Adipocyte (in vitro differentiated cells): ENCODE measurements around the gene TRABD2A.
A peak's percentile ranks its signal among the peaks of the same experiment; 100 is the strongest.

Source experiments
- DNase-seq: peaks from one replicate; pipeline ENCODE4 v3.0.0-alpha.2; 2015; ENCODE audit warnings: low read depth
- H3K27me3 ChIP-seq: replicated peaks from 2 replicates; pipeline ENCODE4 v1.7.0; 2013; ENCODE audit warnings: mild to moderate bottlenecking, low read length, moderate library complexity; ENCODE audit not compliant: control insufficient read depth, insufficient read depth
- H3K36me3 ChIP-seq: 2 replicates; pipeline ENCODE4 v1.7.0; 2013; ENCODE audit warnings: low read length, mild to moderate bottlenecking, moderate library complexity; ENCODE audit not compliant: control insufficient read depth, insufficient read depth, severe bottlenecking
- H3K4me1 ChIP-seq: 2 replicates; pipeline ENCODE4 v1.7.0; 2013; ENCODE audit warnings: mild to moderate bottlenecking, low read length, moderate library complexity; ENCODE audit not compliant: control insufficient read depth, insufficient read depth
- H3K4me3 ChIP-seq: 2 replicates; pipeline ENCODE4 v1.7.0; 2013; ENCODE audit warnings: mild to moderate bottlenecking, low read length, moderate library complexity
- H3K9ac ChIP-seq: 2 replicates; pipeline ENCODE4 v1.7.0; 2013; ENCODE audit warnings: mild to moderate bottlenecking, low read length, moderate library complexity
- H3K9me3 ChIP-seq: 2 replicates; pipeline ENCODE4 v1.7.0; 2013; ENCODE audit warnings: mild to moderate bottlenecking, low read length, moderate library complexity; ENCODE audit not compliant: control insufficient read depth

Gene TRABD2A

DNA sequence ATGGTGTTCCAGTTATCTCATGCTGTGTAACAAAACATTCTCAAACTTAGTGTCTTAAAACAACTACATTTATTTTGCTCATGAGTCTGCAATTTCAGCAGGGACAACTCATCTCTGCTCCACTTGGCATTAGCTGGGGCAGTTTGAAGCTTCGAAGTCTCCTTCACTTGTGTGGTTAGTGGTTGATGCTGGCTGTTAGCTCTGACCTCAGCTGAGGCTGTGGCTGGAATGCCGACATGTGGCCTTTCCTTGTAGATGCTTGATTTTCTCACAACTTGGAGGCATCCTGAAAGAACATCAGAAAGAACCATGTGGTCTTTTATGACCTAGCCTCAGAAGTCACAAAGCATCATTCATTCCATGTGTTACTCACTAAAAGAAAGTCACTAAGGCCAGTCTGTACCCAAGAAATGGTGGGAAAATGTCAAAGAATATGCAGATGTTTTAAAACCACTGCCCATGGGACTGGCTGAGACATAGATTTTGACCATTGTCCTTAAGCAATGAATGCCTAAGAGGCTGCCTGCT, 20.8 kb upstream of the TRABD2A start:
- no peaks in the 10 kb centered on the region for H3K36me3 ChIP-seq
- no peak overlapping the region for H3K9ac ChIP-seq
- no peak for DNase-seq
- peaks cover 4% of the 10 kb centered on the region for H3K9me3 ChIP-seq
- peaks cover 33% of the 10 kb centered on the region for H3K4me1 ChIP-seq
- H3K4me3 ChIP-seq, result no peak overlapping the region
- H3K27me3 ChIP-seq, result no peaks in the 10 kb centered on the region

DNA sequence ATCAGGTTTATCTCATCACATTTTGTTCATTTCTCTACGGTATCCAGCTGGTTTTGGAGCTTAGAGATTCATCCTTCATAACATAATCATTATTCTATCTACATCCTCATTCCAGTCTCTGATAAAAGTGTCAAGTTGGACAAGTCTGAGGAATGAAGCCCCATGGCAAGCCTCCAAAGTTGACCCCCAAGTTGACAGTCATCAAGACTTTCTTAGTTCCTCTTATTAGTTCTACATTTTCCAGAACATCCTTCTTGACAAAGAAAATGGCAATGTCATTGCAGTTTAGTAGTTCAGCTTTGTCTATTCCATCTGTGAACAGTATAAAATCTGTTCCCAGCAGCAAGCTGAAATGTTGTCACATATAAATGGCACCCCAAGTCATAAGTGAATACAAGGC, 20.1 kb upstream of the TRABD2A start:
- Histone ChIP-seq H3K9me3 (peaks cover 4% of the 10 kb centered on the region), H3K9ac (no peak overlapping the region), H3K4me3 (no peak overlapping the region), H3K27me3 (no peaks in the 10 kb centered on the region), H3K4me1 (peaks cover 40% of the 10 kb centered on the region), H3K36me3 (no peaks in the 10 kb centered on the region)
- DNase-seq, result no peak

DNA sequence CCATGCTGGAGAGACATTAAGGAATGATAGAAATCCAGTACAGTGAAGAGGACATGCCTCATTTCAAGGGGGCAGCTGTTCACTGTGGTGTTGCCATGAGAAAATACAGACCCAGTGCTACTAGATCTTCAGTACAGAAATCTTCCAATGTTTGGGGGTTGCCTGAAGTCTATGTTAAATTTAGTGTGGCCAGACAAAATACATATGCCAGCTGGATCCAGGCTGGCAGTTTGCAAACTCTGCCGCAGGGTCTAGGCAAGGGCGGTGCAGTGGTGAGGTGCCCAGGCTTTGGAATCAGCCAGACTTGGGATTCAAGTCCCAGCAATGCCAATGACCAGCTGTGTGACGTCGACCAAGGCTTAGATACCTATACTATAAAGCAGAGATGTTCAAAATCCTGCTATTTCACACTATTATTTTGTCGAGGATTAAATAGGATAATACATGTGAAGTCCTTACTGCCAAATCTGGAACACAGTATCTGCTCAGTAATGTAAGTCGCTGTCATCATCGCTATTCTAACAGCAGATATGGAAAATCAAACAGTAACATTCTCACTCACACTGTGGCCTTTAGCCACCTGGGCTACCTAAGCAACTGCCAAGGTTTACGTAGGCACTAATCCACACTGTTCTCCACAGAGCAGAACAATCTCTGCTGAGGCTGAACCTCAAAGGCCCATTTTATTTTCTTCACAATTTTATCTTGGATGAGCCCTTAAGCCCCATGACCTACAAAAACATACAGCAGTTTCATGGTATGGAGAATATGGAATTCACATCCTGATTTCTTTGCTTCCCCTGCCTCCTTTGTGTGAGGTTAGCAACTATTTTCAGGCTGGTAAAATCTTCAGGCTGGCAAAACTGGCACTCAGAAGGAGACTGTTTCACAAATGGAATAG, 18.7 kb upstream of the TRABD2A start:
- no peak for DNase-seq
- Histone ChIP-seq H3K36me3 (no peaks in the 10 kb centered on the region), H3K4me1 (peaks cover 53% of the 10 kb centered on the region), H3K27me3 (no peaks in the 10 kb centered on the region), H3K4me3 (no peak overlapping the region), H3K9me3 (peaks cover 4% of the 10 kb centered on the region), H3K9ac (no peak overlapping the region)

DNA sequence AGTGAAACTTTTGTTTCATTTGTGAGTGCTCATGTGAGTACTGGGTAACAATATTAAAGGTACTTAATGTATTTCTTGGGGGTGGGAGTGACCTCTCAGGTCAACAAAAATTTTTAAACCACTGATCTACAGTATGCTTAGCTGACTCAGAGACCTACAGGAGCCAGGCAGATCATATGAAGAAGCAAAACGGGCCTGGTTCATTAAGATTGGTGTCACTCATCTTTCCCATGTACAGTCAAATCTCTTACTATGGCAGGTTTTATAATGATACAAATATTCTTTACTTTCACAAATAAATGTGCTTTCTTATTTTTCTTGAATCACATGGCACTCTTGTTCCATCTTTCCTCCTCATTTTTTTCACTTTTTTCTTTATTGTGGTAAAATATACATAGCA, 16.9 kb upstream of the TRABD2A start:
- H3K36me3 ChIP-seq, result no peaks in the 10 kb centered on the region
- H3K4me3 ChIP-seq, result peak overlapping the region; percentile 45
- DNase-seq, result no peak
- H3K27me3 ChIP-seq, result no peaks in the 10 kb centered on the region
- peak overlapping the region; percentile 66 for H3K9ac ChIP-seq
- H3K9me3 ChIP-seq, result peaks cover 4% of the 10 kb centered on the region
- H3K4me1 ChIP-seq, result peaks cover 54% of the 10 kb centered on the region

DNA sequence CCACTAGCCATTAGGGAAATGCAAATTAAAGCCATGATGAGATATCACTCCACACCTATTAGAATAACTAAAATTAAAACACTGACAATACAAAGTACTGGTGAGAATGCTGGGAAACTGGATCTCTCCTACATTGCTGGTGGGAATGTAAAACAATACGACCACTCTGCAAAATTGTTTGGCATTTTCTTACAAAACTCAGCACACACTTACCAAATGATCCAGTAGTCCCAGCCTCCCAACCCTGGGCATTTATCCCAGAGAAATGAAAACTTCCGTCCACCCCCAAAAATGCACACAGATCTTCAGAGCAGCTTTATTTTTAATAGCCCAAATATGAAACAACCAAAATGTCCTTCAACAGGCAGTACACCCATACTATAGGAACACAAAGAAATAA, 15.7 kb upstream of the TRABD2A start:
- Histone ChIP-seq H3K36me3 (no peaks in the 10 kb centered on the region), H3K9ac (peak overlapping the region; percentile 14), H3K4me3 (peak overlapping the region; percentile 9), H3K4me1 (peaks cover 49% of the 10 kb centered on the region), H3K9me3 (peaks cover 4% of the 10 kb centered on the region), H3K27me3 (no peaks in the 10 kb centered on the region)
- no peak for DNase-seq

DNA sequence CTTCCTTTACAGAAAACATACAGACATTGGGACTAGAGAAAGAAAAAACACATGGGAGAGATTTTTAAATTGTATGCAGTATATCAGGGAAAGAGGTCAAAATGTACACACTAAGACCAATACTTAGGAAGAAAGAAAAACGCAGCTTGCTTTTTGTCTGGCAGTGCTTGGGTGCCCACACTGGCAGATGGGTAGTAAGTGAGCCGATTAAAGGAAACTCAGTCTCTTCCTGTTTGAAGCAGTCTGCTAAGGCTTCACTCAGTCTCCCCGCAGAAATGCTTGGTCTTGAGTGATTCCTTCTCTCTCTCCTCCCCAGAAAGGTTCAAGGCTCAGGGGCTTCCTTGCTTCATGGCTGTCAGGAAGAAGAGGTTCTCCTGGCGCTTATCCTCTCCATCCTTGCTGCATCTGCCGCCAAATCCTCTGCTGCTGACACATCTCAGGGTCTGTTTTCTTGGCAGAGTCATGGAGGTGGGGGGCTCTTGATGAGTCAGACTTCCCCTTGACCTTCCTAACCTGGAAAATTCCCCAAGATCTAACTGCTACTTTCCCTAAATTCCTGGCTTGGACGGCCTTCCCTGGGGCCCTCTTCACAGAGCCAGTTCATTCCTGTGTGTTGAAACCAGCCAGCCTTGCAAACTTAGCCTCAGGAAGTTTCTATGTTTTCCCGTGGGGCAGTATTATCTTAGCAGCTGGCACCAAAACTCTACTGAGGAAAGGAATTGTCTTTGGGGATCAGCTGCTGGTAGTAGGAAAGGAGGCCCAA, 14.1 kb upstream of the TRABD2A start:
- H3K9ac ChIP-seq, result peak overlapping the region; percentile 70
- DNase-seq, result peak; percentile 79

DNA sequence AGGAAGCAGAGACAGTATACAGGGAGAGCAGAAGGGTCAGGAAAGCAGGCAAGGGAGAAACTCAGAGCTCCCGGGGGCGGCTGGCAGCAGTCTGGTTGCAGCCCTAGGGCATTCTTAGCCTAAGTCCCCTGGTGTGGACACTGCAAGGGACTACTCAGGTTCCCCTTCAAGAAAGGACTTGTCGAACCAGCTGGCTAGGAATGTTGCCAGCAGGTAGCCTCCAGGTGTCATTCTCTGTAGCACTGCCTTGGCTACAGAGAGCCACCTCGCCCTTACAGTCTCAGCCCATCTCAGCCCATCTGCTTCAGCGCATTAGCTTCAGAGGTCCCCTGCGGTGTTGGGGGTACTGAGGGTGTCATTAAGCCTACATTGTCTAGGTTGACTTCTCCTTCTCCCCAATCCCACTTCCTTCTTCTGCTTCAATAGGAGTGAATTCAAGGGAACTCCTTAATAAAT, 13.3 kb upstream of the TRABD2A start:
- no peaks in the 10 kb centered on the region for H3K27me3 ChIP-seq
- no peaks in the 10 kb centered on the region for H3K36me3 ChIP-seq
- DNase-seq, result no peak
- peak overlapping the region; percentile 70 for H3K9ac ChIP-seq
- no peaks in the 10 kb centered on the region for H3K9me3 ChIP-seq
- H3K4me3 ChIP-seq, result no peak overlapping the region
- H3K4me1 ChIP-seq, result peaks cover 50% of the 10 kb centered on the region

More for the DNA sequence above, 14.1 kb upstream of the TRABD2A start:
- H3K4me1 ChIP-seq, result peaks cover 49% of the 10 kb centered on the region
- no peaks in the 10 kb centered on the region for H3K27me3 ChIP-seq
- no peaks in the 10 kb centered on the region for H3K36me3 ChIP-seq
- peak overlapping the region; percentile 21 for H3K4me3 ChIP-seq
- no peaks in the 10 kb centered on the region for H3K9me3 ChIP-seq

DNA sequence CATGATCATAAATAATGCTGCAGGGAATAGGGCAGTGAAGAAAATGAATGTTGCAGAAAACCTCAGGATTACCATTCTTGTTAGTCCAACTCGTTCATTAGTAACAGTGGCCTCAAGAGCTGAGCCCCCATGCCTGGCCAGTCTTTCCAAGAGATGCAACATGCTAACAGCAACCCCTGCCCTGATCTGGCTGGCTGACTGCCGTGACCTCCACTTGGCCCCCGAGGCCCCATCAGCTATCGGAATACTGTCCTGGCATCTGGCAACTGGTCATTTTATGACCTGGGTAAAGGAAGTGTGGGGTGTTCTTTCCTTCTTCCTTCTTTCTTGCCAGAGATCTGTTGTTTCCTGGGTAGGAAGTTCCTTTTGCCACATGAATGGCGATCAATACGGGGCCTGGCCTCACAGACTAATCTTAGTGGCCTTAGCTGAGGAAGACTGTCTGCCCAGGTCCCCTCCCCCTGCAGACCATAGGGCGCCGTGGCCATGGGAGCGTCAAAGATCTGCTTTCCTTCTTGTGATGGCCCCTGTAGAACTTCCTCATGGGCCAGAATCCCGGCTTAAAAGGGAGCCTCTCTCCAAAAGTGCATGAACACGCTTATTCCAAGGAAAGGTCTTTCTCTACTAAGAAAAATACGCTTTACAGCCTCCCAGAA, 10.6 kb upstream of the TRABD2A start:
- Histone ChIP-seq H3K4me3 (no peak overlapping the region), H3K9ac (no peak overlapping the region), H3K36me3 (no peaks in the 10 kb centered on the region), H3K4me1 (peaks cover 36% of the 10 kb centered on the region), H3K9me3 (no peaks in the 10 kb centered on the region), H3K27me3 (no peaks in the 10 kb centered on the region)
- no peak for DNase-seq

DNA sequence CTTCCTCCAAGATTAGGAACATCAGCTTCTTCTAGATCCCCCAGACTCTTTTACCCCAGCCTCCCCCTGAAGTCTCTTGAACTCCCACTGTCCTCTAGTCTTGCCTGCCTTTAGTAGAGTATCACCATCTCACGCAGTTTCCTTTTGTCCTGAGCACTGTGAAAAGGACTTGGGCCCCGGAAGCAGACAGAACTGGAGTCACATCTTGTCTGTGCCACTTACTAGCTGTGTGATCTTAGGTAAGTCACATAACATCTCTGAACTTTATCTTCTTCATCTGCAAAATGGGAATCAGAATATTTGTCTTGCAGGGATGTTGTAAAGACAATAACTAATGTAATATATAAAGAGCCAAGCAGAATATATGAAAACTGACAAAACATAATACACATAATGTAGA, 8.4 kb upstream of the TRABD2A start:
- H3K36me3 ChIP-seq, result no peaks in the 10 kb centered on the region
- no peaks in the 10 kb centered on the region for H3K9me3 ChIP-seq
- peak overlapping the region; percentile 71 for H3K4me3 ChIP-seq
- DNase-seq, result no peak
- H3K27me3 ChIP-seq, result no peaks in the 10 kb centered on the region
- peaks cover 18% of the 10 kb centered on the region for H3K4me1 ChIP-seq
- peak overlapping the region; percentile 84 for H3K9ac ChIP-seq

DNA sequence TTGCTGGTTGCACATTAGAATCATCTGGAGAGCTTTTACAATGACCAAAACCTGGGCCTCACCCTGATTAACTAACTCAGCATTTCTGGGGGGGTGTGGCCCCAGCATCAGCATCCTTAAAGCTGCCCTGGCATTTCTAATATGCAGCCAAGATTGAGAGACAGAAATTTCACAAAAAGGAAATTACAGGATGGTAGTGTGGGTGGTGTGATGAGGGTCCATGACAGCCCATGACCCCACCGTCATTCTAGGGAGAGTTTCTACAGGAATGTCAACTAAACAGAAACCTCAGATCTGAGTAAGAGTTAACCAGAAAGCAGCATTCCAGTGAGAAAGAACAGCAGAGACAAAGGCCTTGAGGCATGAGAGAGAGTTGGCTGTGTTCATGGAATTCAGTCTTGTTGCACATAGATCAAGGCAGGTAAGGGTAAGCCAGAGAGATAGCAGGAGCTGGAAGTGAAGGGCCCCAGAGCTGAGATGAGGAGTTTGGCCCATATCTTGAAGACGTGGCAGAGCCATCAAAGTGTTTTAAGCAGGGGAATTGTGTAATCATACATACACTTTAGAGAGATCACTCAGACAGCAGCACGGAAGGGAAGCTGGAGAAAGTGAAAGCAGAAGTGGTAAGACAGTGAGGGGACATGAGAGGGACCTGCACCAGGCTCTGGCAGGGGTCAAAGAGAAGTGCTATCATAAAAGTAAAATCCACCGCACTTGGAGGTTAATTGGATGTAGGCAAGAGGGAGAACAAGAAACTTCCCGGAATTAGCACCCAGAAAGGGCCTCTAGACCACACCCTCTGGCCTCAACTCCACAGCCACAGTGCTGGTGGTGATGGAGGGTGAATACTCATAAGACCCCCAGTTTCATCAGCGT, 7.8 kb upstream of the TRABD2A start:
- no peaks in the 10 kb centered on the region for H3K9me3 ChIP-seq
- DNase-seq, result peak; percentile 80
- peak overlapping the region; percentile 71 for H3K4me3 ChIP-seq
- peaks cover 19% of the 10 kb centered on the region for H3K4me1 ChIP-seq
- no peaks in the 10 kb centered on the region for H3K36me3 ChIP-seq
- peak overlapping the region; percentile 84 for H3K9ac ChIP-seq
- no peaks in the 10 kb centered on the region for H3K27me3 ChIP-seq
